PC-9 (cell line): ENCODE data around the gene DOCK2. TPM values are rescaled to one million over a fixed set of nuclear protein-coding genes. Genes with fewer than 3 reads are reported as not detected.
"Not testable (repeated sequence)": the region's sequence is repeated elsewhere in the genome, so short reads cannot be mapped to it uniquely, and the experiment has no call there.

Experiments used
- BruUV-seq: library from RNA; stranded (reverse); fragments of 400-500 nt; replicated peaks from 2 replicates; lab custom pipeline; 2021; lab: Mats Ljungman, UMichigan
- CTCF ChIA-PET: fragments of 300-600 bp; sonication (Branson Sonifier 250); formaldehyde crosslinking; loops from one replicate; lab custom pipeline; 2022; ENCODE audit warnings: antibody characterized with exemption; lab: Charles Lee
- POLR2A ChIA-PET: fragments of 300-600 bp; sonication (Branson Sonifier 250); formaldehyde crosslinking; loops from one replicate; lab custom pipeline; 2022; ENCODE audit warnings: antibody characterized with exemption; ENCODE audit not compliant: unreplicated experiment; lab: Charles Lee
- DNase-seq, 2 experiments: peaks; one replicate each; pipeline versions ENCODE4 v3.0.0 to v3.0.0-alpha.2; 2015 to 2022; ENCODE audit warnings: mixed read lengths in 1 of 2
- H2AFZ ChIP-seq: fragments of 200-600 bp; sonication (generic); 2 replicates; pipeline ENCODE4 v1.8.1; 2017; ENCODE audit warnings: antibody characterized with exemption
- H3F3A ChIP-seq: fragments of 200-600 bp; sonication (generic); 2 replicates; pipeline ENCODE4 v1.8.1; 2017; ENCODE audit warnings: antibody characterized with exemption, mild to moderate bottlenecking, low read depth; ENCODE audit not compliant: insufficient read depth
- H3K27ac ChIP-seq: fragments of 200-600 bp; sonication (generic); 2 replicates; pipeline ENCODE4 v1.6.1; 2016; ENCODE audit warnings: mixed run types
- H3K27me3 ChIP-seq: fragments of 200-600 bp; sonication (generic); 2 replicates; pipeline ENCODE4 v1.6.1; 2016; ENCODE audit warnings: low read depth, mixed run types; ENCODE audit not compliant: insufficient read depth
- H3K36me3 ChIP-seq: fragments of 200-600 bp; sonication (generic); 2 replicates; pipeline ENCODE4 v1.6.1; 2016; ENCODE audit warnings: low read depth, mixed run types
- H3K4me1 ChIP-seq: fragments of 200-600 bp; sonication (generic); replicated peaks from 2 replicates; pipeline ENCODE4 v1.6.1; 2016; ENCODE audit warnings: mixed run types; ENCODE audit not compliant: insufficient read depth
- H3K4me2 ChIP-seq: fragments of 200-600 bp; sonication (generic); 2 replicates; pipeline ENCODE4 v1.6.1; 2017; ENCODE audit warnings: mixed run types
- H3K4me3 ChIP-seq: fragments of 200-600 bp; sonication (generic); 2 replicates; pipeline ENCODE4 v1.6.1; 2016; ENCODE audit warnings: mixed run types
- H3K79me2 ChIP-seq: fragments of 200-600 bp; sonication (generic); 2 replicates; pipeline ENCODE4 v1.6.1; 2017; ENCODE audit warnings: low read depth, mixed run types
- H3K9me2 ChIP-seq: fragments of 200-600 bp; sonication (generic); 2 replicates; pipeline ENCODE4 v1.8.1; 2017; ENCODE audit warnings: mild to moderate bottlenecking; ENCODE audit not compliant: insufficient read depth
- H3K9me3 ChIP-seq: fragments of 200-600 bp; sonication (generic); 2 replicates; pipeline ENCODE4 v1.8.1; 2016; ENCODE audit warnings: low read depth; ENCODE audit not compliant: insufficient read depth
- H4K20me1 ChIP-seq: fragments of 200-600 bp; sonication (generic); 2 replicates; pipeline ENCODE4 v1.8.1; 2017; ENCODE audit not compliant: insufficient read depth
- CTCF ChIP-seq: fragments of 200-600 bp; sonication (generic); conservative IDR thresholded peaks from 2 replicates; pipeline ENCODE4 v1.6.1; 2017; ENCODE audit warnings: mixed run types, antibody characterized with exemption, mild to moderate bottlenecking, moderate library complexity
- EZH2 ChIP-seq: fragments of 200-600 bp; sonication (generic); IDR thresholded peaks from 2 replicates; pipeline ENCODE4 v1.8.0; 2017; ENCODE audit warnings: antibody characterized with exemption, low read depth
- intact Hi-C: fragments of 100-400 bp; cut with micrococcal nuclease; formaldehyde crosslinking; loops from one replicate; pipeline ENCODE4 v1.10.0; 2022; ENCODE audit not compliant: unreplicated experiment
- total RNA-seq: library from RNA; stranded (reverse); gene quantifications from 2 replicates; pipeline ENCODE4 v1.2.3, GENCODE V29; 2021

DOCK2 gene
- total RNA-seq, 1 experiment from 2014 or later = 0.41 TPM

DNA sequence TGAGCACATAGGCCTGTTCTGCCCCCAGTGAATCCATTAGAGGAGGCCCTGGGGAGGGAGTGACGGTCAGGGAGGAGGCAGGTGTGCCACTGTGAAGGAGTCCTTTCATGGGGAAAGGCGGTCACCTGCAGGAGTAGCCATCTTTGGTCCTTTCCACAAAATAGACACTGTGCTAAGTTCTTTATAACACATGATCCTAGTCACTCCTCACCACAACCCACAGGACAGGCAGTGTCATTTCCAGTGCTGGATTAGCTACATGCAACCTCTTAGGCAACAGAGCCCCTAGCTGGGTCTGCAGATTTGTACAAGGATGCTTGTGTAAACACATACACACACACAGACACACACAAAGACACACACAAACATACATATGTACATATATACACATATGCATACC lies 18.3 kb downstream of the DOCK2 start:
- no peak overlapping the region for H2AFZ ChIP-seq
- ChIA-PET POLR2A (no interaction called here), CTCF (no interaction called here)
- H4K20me1 ChIP-seq = no peaks in the 10 kb centered on the region
- no peak overlapping the region for H3K4me3 ChIP-seq
- no peak for DNase-seq
- H3K36me3 ChIP-seq = no peaks in the 10 kb centered on the region
- no peak overlapping the region for H3K4me2 ChIP-seq
- H3K9me2 ChIP-seq = no peaks in the 10 kb centered on the region
- no peak overlapping the region for H3K27ac ChIP-seq
- intact Hi-C loops = no loop called here
- TF ChIP-seq EZH2 = no peak
- no peak for TF ChIP-seq CTCF
- no peaks in the 10 kb centered on the region for H3K4me1 ChIP-seq
- H3K27me3 ChIP-seq = no peaks in the 10 kb centered on the region
- H3K79me2 ChIP-seq = no peaks in the 10 kb centered on the region
- no peaks in the 10 kb centered on the region for H3F3A ChIP-seq
- BruUV-seq = no TSS peak
- no peaks in the 10 kb centered on the region for H3K9me3 ChIP-seq

DNA sequence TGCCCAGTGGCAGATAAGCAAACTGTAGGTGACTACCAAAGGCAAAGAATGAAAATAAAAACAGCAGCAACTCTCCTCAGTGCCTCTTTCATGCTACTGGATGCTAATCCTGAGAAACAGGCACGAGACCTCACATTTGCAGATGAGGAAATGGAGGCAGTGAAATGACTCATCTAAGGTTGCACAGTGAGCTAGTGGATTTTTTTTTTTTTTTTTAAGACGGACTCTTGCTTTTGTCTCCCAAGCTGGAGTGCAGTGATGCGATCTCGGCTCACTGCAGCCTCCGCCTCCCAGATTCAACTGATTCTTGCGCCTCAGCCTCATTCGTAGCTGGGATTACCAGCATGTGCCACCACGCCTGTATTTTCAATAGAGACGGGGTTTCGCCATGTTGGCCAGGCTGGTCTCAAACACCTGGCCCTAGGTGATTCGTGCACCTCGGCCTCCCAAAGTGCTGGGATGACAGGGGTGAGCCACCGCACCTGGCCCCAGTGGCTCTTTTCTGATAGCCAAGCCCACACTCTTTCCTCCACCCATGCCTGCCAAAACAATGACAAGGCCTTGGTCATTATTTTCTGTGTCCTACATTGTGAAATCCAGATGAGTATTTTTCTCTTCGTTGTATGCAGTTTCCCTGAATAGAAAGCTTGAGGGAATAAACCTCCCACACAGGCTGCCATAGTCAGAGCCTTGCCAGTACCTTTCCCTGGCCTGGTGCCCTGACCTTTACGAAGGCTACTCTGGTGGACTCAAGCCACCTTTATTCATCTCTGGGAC lies 19.2 kb downstream of the DOCK2 start:
- no peaks in the 10 kb centered on the region for H3K9me3 ChIP-seq
- no peak overlapping the region for H2AFZ ChIP-seq
- H3K36me3 ChIP-seq = no peaks in the 10 kb centered on the region
- CTCF ChIA-PET = no interaction called here
- no TSS peak for BruUV-seq
- intact Hi-C loops = no loop called here
- no peaks in the 10 kb centered on the region for H3K9me2 ChIP-seq
- H3K4me1 ChIP-seq = no peaks in the 10 kb centered on the region
- no peaks in the 10 kb centered on the region for H4K20me1 ChIP-seq
- H3K79me2 ChIP-seq = no peaks in the 10 kb centered on the region
- H3K4me3 ChIP-seq = no peak overlapping the region
- TF ChIP-seq EZH2 (no peak), CTCF (no peak)
- no peak for DNase-seq
- no peak overlapping the region for H3K27ac ChIP-seq
- no peaks in the 10 kb centered on the region for H3F3A ChIP-seq
- H3K4me2 ChIP-seq = no peak overlapping the region
- POLR2A ChIA-PET = no interaction called here
- no peaks in the 10 kb centered on the region for H3K27me3 ChIP-seq

- Histone ChIP-seq H4K20me1 (no peaks in the 10 kb centered on the region), H3K4me1 (no peaks in the 10 kb centered on the region), H2AFZ (no peak overlapping the region), H3K27me3 (no peaks in the 10 kb centered on the region), H3K9me3 (no peaks in the 10 kb centered on the region), H3K4me3 (no peak overlapping the region), H3F3A (no peaks in the 10 kb centered on the region), H3K27ac (no peak overlapping the region), H3K9me2 (no peaks in the 10 kb centered on the region), H3K36me3 (no peaks in the 10 kb centered on the region), H3K4me2 (no peak overlapping the region), H3K79me2 (no peaks in the 10 kb centered on the region)
- POLR2A ChIA-PET = no interaction called here
- BruUV-seq = no TSS peak
- intact Hi-C loops = no loop called here
- no peak for TF ChIP-seq EZH2
- no peak for TF ChIP-seq CTCF
- CTCF ChIA-PET = no interaction called here
- no peak for DNase-seq
Measured at GRCh38 chr5:169657127-169657526, 20.1 kb downstream of the DOCK2 start.

GRCh38 chr5:169662451-169662850 lies 25.4 kb downstream of the DOCK2 start:
- H3K4me3 ChIP-seq, H3K9me2 ChIP-seq, BruUV-seq, intact Hi-C loops, H2AFZ ChIP-seq, CTCF ChIA-PET, H3K4me2 ChIP-seq, H3K27me3 ChIP-seq, H3K9me3 ChIP-seq, H3K27ac ChIP-seq, H4K20me1 ChIP-seq, H3K4me1 ChIP-seq, POLR2A ChIA-PET, H3K36me3 ChIP-seq, H3F3A ChIP-seq, DNase-seq, H3K79me2 ChIP-seq: not testable (repeated sequence)
